Upper lobe of left lung (tissue), 6 donors: ENCODE results near the gene MLST8. TPM values are rescaled to one million over a fixed set of nuclear protein-coding genes. Genes with fewer than 3 reads are reported as not detected.
A peak's percentile ranks its signal among the peaks of the same experiment; 100 is the strongest.

Source experiments
- ATAC-seq, 2 donors: fragments of 200-7000 bp; cut with Tn5 transposase; one replicate each; pipeline ENCODE4 v1.9.1; 2022; ENCODE audit warnings: mild to moderate bottlenecking in 2 of 2, moderate library complexity in 2 of 2; ENCODE audit not compliant: low FRiP score in 2 of 2
- DNase-seq, 2 donors: peaks; one replicate each; pipeline ENCODE4 v3.0.0-alpha.2; 2019 to 2020
- H3K27ac ChIP-seq, 4 donors: fragments of 200-600 bp; sonication (generic); one replicate each; pipeline ENCODE4 v1.5.1; 2016 to 2019
- H3K27me3 ChIP-seq, 4 donors: fragments of 200-600 bp; sonication (generic); one replicate each; pipeline ENCODE4 v1.5.1; 2017 to 2019
- H3K36me3 ChIP-seq, 4 donors: fragments of 200-600 bp; sonication (generic); one replicate each; pipeline ENCODE4 v1.5.1; 2016 to 2019
- H3K4me1 ChIP-seq, 4 donors: fragments of 200-600 bp; sonication (generic); one replicate each; pipeline ENCODE4 v1.5.1; 2018 to 2019
- H3K4me3 ChIP-seq, 4 donors: fragments of 200-600 bp; sonication (generic); one replicate each; pipeline ENCODE4 v1.5.1; 2017 to 2019; ENCODE audit warnings: mild to moderate bottlenecking in 2 of 4, moderate library complexity in 1 of 4
- H3K9me3 ChIP-seq, 4 donors: fragments of 200-600 bp; sonication (generic); one replicate each; pipeline ENCODE4 v1.5.1; 2018 to 2019
- EP300 ChIP-seq, 4 donors: sonication (generic); formaldehyde crosslinking; IDR thresholded peaks; one replicate each; pipeline ENCODE4 v1.5.1; 2017; ENCODE audit warnings: antibody characterized with exemption in 4 of 4, control low read depth in 2 of 4
- POLR2A ChIP-seq, 4 donors: fragments of 450-650 bp; IDR thresholded peaks; one replicate each; pipeline ENCODE4 v1.5.1; 2016 to 2017; ENCODE audit warnings: antibody characterized with exemption in 4 of 4, mild to moderate bottlenecking in 2 of 4
- POLR2AphosphoS5 ChIP-seq, 2 donors: sonication (generic); formaldehyde crosslinking; IDR thresholded peaks; one replicate each; pipeline ENCODE4 v1.5.1; 2017; ENCODE audit warnings: antibody characterized with exemption in 2 of 2
- WGBS, 2 donors: methylation state at CpG; one replicate each; pipeline ENCODE4 v1.1.5; 2017 to 2018; 5-methylcytosine and 5-hydroxymethylcytosine counted together
- total RNA-seq, 6 donors: library from RNA; depleted of rRNA in 4 of 6; stranded (reverse); fragments of >200 nt in 4 of 6; gene quantifications; one replicate each; pipeline versions ENCODE4 v1.1.0 to v1.2.1, GENCODE V29; 2016 to 2021
- TF ChIP-seq, protein P1 (sequence below), 6 experiments: fragments of 450-650 bp in 4 of 6; fragments of 200-600 bp in 2 of 6; sonication (generic) in 2 of 6; IDR thresholded peaks; one replicate each; pipeline ENCODE4 v1.5.1; 2016 to 2019; ENCODE audit warnings: antibody characterized with exemption in 6 of 6
- donor health status: DM: no; HTN: no; CAD: no; lungs with moderate emphysema.
- donor health status: DM: no; HTN: yes; CAD: no; lungs with severe emphysema.

MLST8 gene
- total RNA-seq, 6 donors from 2014 or later: 24.6 to 93.2 (median 47.7) TPM

DNA sequence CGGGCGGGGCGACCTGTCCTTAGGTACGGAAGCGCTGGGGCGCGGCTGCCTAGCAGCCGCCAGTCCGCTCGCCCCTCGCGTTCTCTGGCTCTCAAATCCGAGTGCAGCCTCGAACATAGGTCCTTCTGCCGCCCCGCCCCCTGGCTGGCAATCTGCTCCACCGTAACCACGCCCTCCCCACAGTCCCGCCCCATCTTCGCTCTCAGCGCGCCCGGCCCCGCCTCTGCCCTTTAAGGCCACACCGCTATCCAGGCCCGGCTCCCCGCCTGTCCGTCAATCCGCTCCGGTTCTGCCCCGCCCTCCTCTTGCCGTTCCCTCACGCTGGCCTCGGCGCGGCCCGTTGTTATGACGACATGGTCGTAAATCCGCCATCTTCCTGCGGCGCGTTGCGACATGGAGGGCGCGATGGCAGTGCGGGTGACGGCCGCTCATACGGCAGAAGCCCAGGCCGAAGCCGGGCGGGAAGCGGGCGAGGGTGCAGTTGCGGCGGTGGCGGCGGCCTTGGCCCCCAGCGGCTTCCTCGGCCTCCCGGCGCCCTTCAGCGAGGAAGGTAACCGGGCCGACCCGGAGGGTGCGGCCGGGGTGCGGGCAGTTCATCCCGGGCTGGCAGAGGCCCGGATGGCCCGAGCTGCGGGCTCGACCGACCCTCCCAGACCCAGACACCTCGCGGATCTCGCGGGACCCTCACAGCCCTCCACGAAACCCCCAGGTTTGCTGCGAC is 18.1 kb downstream of the MLST8 start, which contains the start of gene E4F1:
TSS of gene E4F1 (plus strand) at position 371 of the 721 bp plus-strand sequence. CDS start at position 394, 23 bp downstream.
- no peaks in the 10 kb centered on the region for H3K9me3 ChIP-seq
- peak within 1 kb of the TSS; percentile 75 to 96 (median 90) for H3K27ac ChIP-seq
- DNase-seq (peak; percentile 99 to 100), ATAC-seq (peak; percentile 100)
- WGBS, 2 donors: 0 to 1% methylated on average over 6 to 33 of the region's 82 CpGs
- peaks cover 18 to 38% (median 21%) of the 10 kb centered on the region in 4 donors for H3K4me1 ChIP-seq
- peak within 1 kb of the TSS; percentile 33 to 100 (median 80) for H3K4me3 ChIP-seq
- H3K36me3 ChIP-seq: peaks cover 0 to 12% (median 3%) of the 10 kb centered on the region in 4 donors
- H3K27me3 ChIP-seq: no peaks in the 10 kb centered on the region
- TF ChIP-seq POLR2AphosphoS5 (IDR thresholded peaks at IDR 0.05) (peak; percentile 98), POLR2A (IDR thresholded peaks at IDR 0.05) (peak in 3 of 4 donors; percentile 73 to 96 (median 76)), EP300 (IDR thresholded peaks at IDR 0.05) (peak in 1 of 4 donors; percentile 70)
- TF ChIP-seq, protein P1, sequence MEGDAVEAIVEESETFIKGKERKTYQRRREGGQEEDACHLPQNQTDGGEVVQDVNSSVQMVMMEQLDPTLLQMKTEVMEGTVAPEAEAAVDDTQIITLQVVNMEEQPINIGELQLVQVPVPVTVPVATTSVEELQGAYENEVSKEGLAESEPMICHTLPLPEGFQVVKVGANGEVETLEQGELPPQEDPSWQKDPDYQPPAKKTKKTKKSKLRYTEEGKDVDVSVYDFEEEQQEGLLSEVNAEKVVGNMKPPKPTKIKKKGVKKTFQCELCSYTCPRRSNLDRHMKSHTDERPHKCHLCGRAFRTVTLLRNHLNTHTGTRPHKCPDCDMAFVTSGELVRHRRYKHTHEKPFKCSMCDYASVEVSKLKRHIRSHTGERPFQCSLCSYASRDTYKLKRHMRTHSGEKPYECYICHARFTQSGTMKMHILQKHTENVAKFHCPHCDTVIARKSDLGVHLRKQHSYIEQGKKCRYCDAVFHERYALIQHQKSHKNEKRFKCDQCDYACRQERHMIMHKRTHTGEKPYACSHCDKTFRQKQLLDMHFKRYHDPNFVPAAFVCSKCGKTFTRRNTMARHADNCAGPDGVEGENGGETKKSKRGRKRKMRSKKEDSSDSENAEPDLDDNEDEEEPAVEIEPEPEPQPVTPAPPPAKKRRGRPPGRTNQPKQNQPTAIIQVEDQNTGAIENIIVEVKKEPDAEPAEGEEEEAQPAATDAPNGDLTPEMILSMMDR (IDR thresholded peaks at IDR 0.05): peak in 3 of 6 experiments; percentile 3 to 39 (median 32)

DNA sequence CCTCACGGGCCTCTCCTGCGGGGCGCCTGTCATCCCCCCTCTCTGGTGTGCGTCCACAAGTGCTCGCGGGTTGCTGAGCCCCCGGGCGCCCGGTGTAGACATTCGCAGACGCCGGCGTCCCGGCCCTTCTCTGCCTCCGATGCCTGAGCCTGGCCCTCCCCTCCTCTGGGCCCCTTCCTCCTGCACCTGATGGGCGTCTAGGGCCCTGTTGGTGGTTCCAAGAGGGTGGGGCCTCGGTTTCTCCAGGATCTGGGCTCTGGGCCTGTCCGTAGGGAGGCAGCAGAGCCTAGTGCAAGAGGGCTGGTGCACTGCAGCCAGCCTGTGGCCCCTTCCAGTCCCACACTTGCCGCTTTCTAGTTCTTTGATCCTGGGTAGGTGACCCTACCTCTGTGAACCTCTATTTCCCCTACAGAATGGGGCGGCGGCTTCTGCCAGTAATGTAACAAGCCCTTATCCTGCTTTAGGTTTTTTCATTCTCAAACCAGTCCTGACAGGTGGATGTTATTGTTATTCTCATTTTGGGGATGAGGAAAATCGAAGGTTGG is 18.8 kb downstream of the MLST8 start:
- 9 to 15% methylated on average over 8 to 18 of the region's 22 CpGs for WGBS, 2 donors
- DNase-seq (peak in 1 of 2 donors; percentile 77), ATAC-seq (peak; percentile 32 to 64)
- Histone ChIP-seq H3K27ac (peak overlapping the region; percentile 75 to 96 (median 90)), H3K4me1 (peaks cover 18 to 38% (median 21%) of the 10 kb centered on the region in 4 donors), H3K4me3 (peak overlapping the region; percentile 33 to 100 (median 80)), H3K9me3 (no peaks in the 10 kb centered on the region), H3K27me3 (no peaks in the 10 kb centered on the region), H3K36me3 (peaks cover 4 to 19% (median 9%) of the 10 kb centered on the region in 4 donors)
- TF ChIP-seq, protein P1 (IDR thresholded peaks at IDR 0.05): peak in 1 of 6 experiments; percentile 29
- TF ChIP-seq EP300 (IDR thresholded peaks at IDR 0.05): no peak

DNA sequence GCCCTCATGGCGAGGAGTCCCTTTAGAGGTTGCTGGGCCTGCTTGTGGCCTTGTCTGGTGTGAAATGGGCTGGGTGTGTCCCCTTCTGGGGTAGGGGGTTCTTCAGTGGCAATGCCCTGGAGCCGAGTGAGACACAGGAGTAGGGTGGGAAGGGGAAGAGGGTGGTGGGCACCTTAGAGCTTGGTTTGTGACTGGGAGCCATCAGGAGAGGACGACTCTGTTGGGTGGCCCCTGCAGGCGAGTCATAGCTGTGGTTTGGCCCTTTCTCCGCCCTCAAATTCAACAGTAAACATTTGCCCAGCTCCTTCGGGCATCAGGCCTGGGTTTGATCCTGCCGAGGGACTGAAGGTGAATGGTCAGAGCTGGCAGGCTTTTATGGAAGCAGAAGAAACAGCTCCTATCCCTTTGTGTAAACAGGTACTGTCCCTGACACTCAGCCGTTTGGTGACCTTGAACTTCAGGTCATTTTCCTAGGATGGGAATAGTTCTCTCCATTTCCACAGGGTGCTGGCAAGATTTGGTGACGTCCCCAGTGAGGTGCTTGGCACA is 21.1 kb downstream of the MLST8 start:
- H3K9me3 ChIP-seq: no peaks in the 10 kb centered on the region
- TF ChIP-seq, protein P1 (IDR thresholded peaks at IDR 0.05): no peak
- no peak for TF ChIP-seq POLR2AphosphoS5 (IDR thresholded peaks at IDR 0.05)
- TF ChIP-seq POLR2A (IDR thresholded peaks at IDR 0.05): no peak
- TF ChIP-seq EP300 (IDR thresholded peaks at IDR 0.05): no peak
- ATAC-seq: no peak
- no peak for DNase-seq
- H3K27me3 ChIP-seq: no peaks in the 10 kb centered on the region
- H3K36me3 ChIP-seq: peaks cover 15 to 42% (median 31%) of the 10 kb centered on the region in 4 donors
- H3K27ac ChIP-seq: no peak overlapping the region
- 59 to 69% methylated on average over 3 to 9 of the region's 9 CpGs for WGBS, 2 donors
- H3K4me3 ChIP-seq: no peak overlapping the region
- peaks cover 18 to 38% (median 21%) of the 10 kb centered on the region in 4 donors for H3K4me1 ChIP-seq

DNA sequence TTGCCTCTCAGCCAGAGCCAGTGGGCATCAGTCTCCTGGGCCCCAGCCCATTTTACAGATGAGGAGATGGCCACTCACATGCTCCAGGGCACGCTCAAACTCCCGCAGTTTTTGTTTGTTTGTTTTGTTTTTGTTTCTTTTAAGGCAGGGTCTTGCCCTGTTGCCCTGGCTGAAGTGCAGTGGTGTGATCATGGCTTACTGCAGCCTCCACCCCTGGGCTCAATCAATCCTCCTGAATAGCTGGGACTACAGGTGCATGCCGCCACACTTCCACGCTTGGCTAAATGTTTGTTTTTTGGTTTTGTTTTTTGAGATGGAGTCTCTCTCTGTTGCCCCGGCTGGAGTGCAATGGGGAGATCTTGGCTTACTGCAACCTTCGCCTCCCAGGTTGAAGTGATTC is 21.7 kb downstream of the MLST8 start:
- no peaks in the 10 kb centered on the region for H3K27me3 ChIP-seq
- peaks cover 18 to 38% (median 21%) of the 10 kb centered on the region in 4 donors for H3K4me1 ChIP-seq
- H3K4me3 ChIP-seq: no peak overlapping the region
- no peak for DNase-seq
- H3K9me3 ChIP-seq: no peaks in the 10 kb centered on the region
- 91 to 96% methylated on average over 6 of the region's 6 CpGs for WGBS, 2 donors
- no peak overlapping the region for H3K27ac ChIP-seq
- no peak for ATAC-seq
- TF ChIP-seq POLR2AphosphoS5 (IDR thresholded peaks at IDR 0.05): no peak
- TF ChIP-seq, protein P1 (IDR thresholded peaks at IDR 0.05): no peak
- no peak for TF ChIP-seq POLR2A (IDR thresholded peaks at IDR 0.05)
- peaks cover 20 to 48% (median 37%) of the 10 kb centered on the region in 4 donors for H3K36me3 ChIP-seq
